GM11168 (cell line): ENCODE measurements around the gene PSTK.

Experiments
- in situ Hi-C: fragments of 300-500 bp; cut with MboI; formaldehyde crosslinking; loops from one replicate; pipeline ENCODE4 v1.12.0; 2022; ENCODE audit warnings: low sequenced_read_pairs; ENCODE audit not compliant: unreplicated experiment

Gene PSTK

DNA sequence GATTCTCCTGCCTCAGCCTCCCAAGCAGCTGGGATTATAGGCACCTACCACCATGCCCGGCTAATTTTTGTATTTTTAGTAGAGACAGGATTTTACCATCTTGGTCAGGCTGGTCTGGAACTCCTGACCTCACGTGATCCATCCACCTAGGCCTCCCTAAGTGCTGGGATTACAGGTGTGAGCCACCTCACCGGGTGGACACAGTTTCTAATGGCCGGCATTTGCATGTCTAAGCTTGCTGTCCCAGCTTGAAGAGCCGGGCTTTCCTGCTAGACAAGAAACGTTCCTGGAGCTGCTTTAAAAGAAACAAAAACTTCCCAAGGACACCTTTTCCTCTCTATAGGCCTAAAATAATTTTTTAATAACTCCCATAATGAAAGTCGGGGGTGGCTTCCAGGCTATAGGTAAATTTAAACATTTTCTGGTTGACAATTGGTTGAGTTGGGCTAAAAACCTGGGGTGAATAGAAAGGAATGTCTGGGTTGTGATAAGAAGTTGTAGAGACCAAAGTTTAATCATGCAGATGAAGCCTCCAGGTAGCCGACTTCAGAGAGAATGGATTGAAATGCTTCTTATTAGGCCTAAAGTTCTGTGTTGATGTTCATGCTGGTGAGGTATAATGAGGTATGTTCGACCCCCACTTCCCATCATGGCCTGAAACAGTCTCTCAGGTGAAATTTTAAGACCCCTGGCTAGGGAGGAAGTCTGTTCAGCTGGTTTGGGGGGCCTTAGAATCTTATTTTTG lies 37.4 kb downstream of the PSTK start:
- in situ Hi-C loops, result no loop called here

GRCh38 chr10:123018531-123018930 lies 38.3 kb downstream of the PSTK start:
- in situ Hi-C loops, result no loop called here

GRCh38 chr10:123019264-123019663 lies 39.1 kb downstream of the PSTK start:
- in situ Hi-C loops, result no loop called here

GRCh38 chr10:123019941-123020703 lies 39.9 kb downstream of the PSTK start:
- in situ Hi-C loops, result no loop called here

- in situ Hi-C loops, result no loop called here
Observed at GRCh38 chr10:123021517-123021916, 41.3 kb downstream of the PSTK start.

DNA sequence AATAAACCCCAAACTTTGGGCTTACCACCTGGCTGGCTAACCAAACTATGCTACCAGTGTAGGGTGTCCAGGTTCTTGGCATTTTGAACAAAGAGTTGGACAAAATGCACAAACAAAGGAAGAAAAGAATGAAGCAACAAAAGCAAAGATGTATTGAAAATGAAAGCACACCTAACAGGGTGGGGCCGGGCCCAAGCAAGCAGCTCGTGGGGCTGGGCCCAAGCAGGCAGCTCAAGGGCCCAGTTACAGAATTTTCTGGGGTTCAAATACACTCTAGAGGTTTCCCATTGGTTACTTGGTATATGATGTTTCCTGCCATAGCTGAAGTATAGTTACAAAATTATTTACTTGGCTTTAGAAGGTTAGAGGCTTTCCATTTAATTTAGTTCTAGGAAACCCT lies 44.3 kb downstream of the PSTK start:
- in situ Hi-C loops, result no loop called here

- in situ Hi-C loops, result no loop called here
Observed at GRCh38 chr10:123026302-123026701, 46.1 kb downstream of the PSTK start.

DNA sequence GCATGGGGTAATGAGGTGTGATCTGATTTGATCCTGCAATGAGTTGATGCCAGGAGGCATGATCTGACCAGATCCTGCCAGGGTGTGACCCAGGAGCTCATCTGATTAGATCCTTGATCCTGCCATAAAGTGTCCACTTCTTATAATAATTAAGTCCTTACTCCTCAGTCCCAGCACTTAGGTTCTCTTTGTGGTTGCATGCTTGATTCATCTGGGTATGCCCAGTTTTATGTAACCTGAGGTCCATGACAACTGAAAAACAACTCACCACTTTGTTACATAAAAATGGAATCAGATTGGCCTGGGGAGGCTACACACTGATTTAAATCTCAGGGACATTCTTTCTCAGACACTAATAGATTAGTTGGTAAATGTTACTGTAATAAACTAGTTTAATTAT lies 47.7 kb downstream of the PSTK start:
- in situ Hi-C loops, result no loop called here

DNA sequence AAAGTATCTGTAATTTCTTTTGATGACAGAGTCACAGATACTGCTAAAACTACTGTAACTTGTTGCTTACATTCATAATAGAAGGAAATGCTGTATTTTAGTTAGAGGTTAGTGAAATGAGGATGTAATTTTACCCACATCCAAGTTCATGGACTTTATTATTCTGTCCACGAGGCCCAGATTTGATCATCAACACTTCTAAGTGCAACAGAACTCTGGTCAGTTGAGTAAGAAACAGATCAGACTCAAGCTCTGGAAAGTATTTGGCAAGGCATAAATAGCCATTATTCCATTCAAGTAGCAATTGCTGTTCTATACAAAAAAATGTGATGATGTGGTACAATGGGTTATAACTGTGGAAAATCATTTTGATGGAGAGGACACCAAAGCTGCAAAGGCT lies 50.9 kb downstream of the PSTK start:
- in situ Hi-C loops, result no loop called here

- in situ Hi-C loops, result no loop called here
Observed at GRCh38 chr10:123034332-123034731, 54.1 kb downstream of the PSTK start.

DNA sequence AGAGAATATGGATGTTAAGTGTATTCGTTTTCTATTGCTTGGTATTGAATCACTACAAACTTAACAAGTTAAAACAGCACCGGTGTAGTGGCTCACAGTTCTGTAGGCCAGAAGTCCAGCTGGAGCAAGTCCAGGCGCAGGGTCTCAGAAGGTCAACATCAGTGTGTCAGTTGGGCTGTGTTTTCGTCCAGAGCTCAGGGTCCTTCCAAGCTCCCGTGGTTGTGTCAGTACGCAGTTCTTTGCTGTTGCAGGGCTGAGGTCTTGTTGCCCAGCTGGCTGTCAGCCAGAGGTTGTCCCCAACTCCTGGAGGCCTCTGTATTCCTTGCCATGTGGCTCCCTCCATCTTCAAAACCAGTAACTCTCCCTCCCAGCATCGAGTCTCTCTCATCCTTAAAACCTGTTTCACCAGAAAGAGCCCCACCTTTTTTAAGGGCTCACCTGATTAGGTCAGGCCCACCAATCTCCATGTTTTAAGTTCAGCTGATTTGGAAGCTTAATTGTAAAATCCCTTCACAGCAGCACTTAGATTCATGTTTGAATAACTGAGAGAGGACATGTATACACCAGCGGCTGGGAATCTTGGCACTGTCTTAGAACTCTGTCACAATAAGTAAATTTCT lies 55.4 kb downstream of the PSTK start:
- in situ Hi-C loops, result no loop called here

DNA sequence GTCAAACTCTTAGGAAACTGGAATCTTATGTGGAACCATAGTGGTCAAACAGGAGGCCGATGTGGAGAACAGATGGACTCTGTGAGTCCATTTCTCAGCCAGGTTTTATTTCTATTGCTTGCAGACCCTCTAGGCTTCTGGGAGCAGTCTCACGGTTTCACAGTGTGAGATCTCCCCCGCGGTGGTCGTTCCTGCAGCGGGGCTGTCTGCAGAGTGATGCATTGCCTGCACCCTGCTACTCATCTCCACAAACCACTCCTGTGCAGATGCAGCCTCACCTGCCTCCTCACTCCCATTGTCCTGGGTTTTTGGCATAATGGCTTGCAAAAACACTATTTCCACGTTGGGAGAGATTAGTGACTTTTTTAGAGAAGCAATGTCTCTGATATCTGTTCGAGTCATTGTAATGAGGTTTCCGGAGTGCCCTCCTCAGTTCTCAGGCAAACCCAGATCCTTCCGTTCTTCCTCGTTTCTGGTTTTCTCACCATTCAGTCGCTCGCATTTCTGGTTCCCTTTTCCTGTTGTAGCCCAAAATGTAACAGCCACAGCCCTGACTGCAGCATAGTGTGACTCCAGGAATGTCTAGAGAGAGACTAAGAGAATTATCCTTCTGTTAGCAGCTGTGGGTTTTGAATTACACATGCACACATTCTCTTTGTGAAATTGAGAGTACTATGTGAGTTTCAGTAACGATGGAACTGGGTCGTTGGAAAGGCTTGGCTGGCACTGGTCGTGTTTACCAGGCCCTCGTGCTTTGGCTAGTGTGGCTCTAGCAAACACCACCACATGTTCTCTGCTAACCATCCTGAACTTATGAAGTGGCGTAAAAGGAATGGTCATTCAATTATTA lies 58.8 kb downstream of the PSTK start:
- in situ Hi-C loops, result no loop called here

- in situ Hi-C loops, result no loop called here
Observed at GRCh38 chr10:123039632-123039930, 59.4 kb downstream of the PSTK start.
